Measurements from ENCODE around the gene PRTFDC1. TPM values are rescaled to one million over a fixed set of nuclear protein-coding genes. Genes with fewer than 3 reads are reported as not detected.

PRTFDC1 gene
- total and polyA plus RNA-seq, 2 donors from 2014 or later = 3.8 to 6.1 TPM

- no peaks in the 10 kb centered on the region for H3K27me3 ChIP-seq (ENCODE audit: control insufficient read depth, insufficient read depth, low read length)
- H3K9me3 ChIP-seq (ENCODE audit: control insufficient read depth in 2 of 3, insufficient read depth in 1 of 3, low read length in 3 of 3) = no peaks in the 10 kb centered on the region
- no peak for DNase-seq
- intact Hi-C loops (cut with DNase I) = no loop called here
- no peak overlapping the region for H3K4me3 ChIP-seq (ENCODE audit: low read length in 3 of 3)
- FAIRE-seq = no peak
- no peak overlapping the region for H3K27ac ChIP-seq (ENCODE audit: low read depth in 2 of 2, low read length in 2 of 2)
- H3K4me1 ChIP-seq (ENCODE audit: control insufficient read depth in 2 of 3, insufficient read depth in 2 of 3, low read depth in 1 of 3, low read length in 3 of 3) = no peaks in the 10 kb centered on the region
- H3K36me3 ChIP-seq (ENCODE audit: control insufficient read depth in 2 of 3, insufficient read depth in 3 of 3, low read length in 3 of 3) = no peaks in the 10 kb centered on the region
- no peak overlapping the region for H3K9ac ChIP-seq (ENCODE audit: low read length in 3 of 3)
- no peak for TF ChIP-seq CTCF (IDR thresholded peaks at IDR 0.05; ENCODE audit: borderline replicate concordance, extremely low read depth, insufficient read depth)
Observed at GRCh38 chr10:24866604-24867583, 85.5 kb downstream of the PRTFDC1 start.

GRCh38 chr10:24865783-24866182, 86.6 kb downstream of the PRTFDC1 start:
- Histone ChIP-seq H3K27ac (ENCODE audit: low read depth in 2 of 2, low read length in 2 of 2) (no peak overlapping the region), H3K36me3 (ENCODE audit: control insufficient read depth in 2 of 3, insufficient read depth in 3 of 3, low read length in 3 of 3) (no peaks in the 10 kb centered on the region), H3K4me1 (ENCODE audit: control insufficient read depth in 2 of 3, insufficient read depth in 2 of 3, low read depth in 1 of 3, low read length in 3 of 3) (no peaks in the 10 kb centered on the region), H3K27me3 (ENCODE audit: control insufficient read depth, insufficient read depth, low read length) (no peaks in the 10 kb centered on the region), H3K4me3 (ENCODE audit: low read length in 3 of 3) (no peak overlapping the region), H3K9ac (ENCODE audit: low read length in 3 of 3) (no peak overlapping the region), H3K9me3 (ENCODE audit: control insufficient read depth in 2 of 3, insufficient read depth in 1 of 3, low read length in 3 of 3) (no peaks in the 10 kb centered on the region)
- intact Hi-C loops (cut with DNase I) = no loop called here
- DNase-seq (no peak), FAIRE-seq (no peak)
- TF ChIP-seq CTCF (IDR thresholded peaks at IDR 0.05; ENCODE audit: borderline replicate concordance, extremely low read depth, insufficient read depth) = no peak

GRCh38 chr10:24862589-24862988, 89.8 kb downstream of the PRTFDC1 start:
- DNase-seq (no peak), FAIRE-seq (no peak)
- Histone ChIP-seq H3K9me3 (ENCODE audit: control insufficient read depth in 2 of 3, insufficient read depth in 1 of 3, low read length in 3 of 3) (no peaks in the 10 kb centered on the region), H3K4me1 (ENCODE audit: control insufficient read depth in 2 of 3, insufficient read depth in 2 of 3, low read depth in 1 of 3, low read length in 3 of 3) (no peaks in the 10 kb centered on the region), H3K9ac (ENCODE audit: low read length in 3 of 3) (no peak overlapping the region), H3K27me3 (ENCODE audit: control insufficient read depth, insufficient read depth, low read length) (no peaks in the 10 kb centered on the region), H3K27ac (ENCODE audit: low read depth in 2 of 2, low read length in 2 of 2) (no peak overlapping the region), H3K36me3 (ENCODE audit: control insufficient read depth in 2 of 3, insufficient read depth in 3 of 3, low read length in 3 of 3) (no peaks in the 10 kb centered on the region), H3K4me3 (ENCODE audit: low read length in 3 of 3) (no peak overlapping the region)
- intact Hi-C loops (cut with DNase I) = no loop called here
- no peak for TF ChIP-seq CTCF (IDR thresholded peaks at IDR 0.05; ENCODE audit: borderline replicate concordance, extremely low read depth, insufficient read depth)
